Loucy (cell line): ENCODE results near the gene RAD23B.
"Not testable (repeated sequence)": the region's sequence is repeated elsewhere in the genome, so short reads cannot be mapped to it uniquely, and the experiment has no call there.

Source experiments
- H2AFZ ChIP-seq: fragments of 200-600 bp; sonication (generic); 2 replicates; pipeline ENCODE4 v1.6.0; 2016; ENCODE audit warnings: antibody characterized with exemption, mild to moderate bottlenecking, low read length, moderate library complexity
- H3F3A ChIP-seq: fragments of 200-600 bp; 2 replicates; pipeline ENCODE4 v1.6.0; 2016; ENCODE audit warnings: antibody characterized with exemption, low read depth, mild to moderate bottlenecking
- H3K27me3 ChIP-seq: fragments of 200-600 bp; sonication (generic); 2 replicates; pipeline ENCODE4 v1.6.1; 2014; ENCODE audit warnings: low read length, mild to moderate bottlenecking; ENCODE audit not compliant: insufficient read depth, poor library complexity, severe bottlenecking
- H3K36me3 ChIP-seq: fragments of 200-600 bp; sonication (generic); 2 replicates; pipeline ENCODE4 v1.6.1; 2016; ENCODE audit warnings: low read length; ENCODE audit not compliant: insufficient read depth
- H3K4me1 ChIP-seq: fragments of 200-600 bp; sonication (generic); 2 replicates; pipeline ENCODE4 v1.5.1; 2014; ENCODE audit warnings: low read length, mild to moderate bottlenecking; ENCODE audit not compliant: insufficient read depth, poor library complexity, severe bottlenecking
- H3K4me2 ChIP-seq: fragments of 200-600 bp; sonication (generic); 2 replicates; pipeline ENCODE4 v1.6.0; 2014; ENCODE audit warnings: antibody characterized with exemption, low read length, low read depth, mild to moderate bottlenecking; ENCODE audit not compliant: poor library complexity, severe bottlenecking
- H3K4me3 ChIP-seq: fragments of 200-600 bp; sonication (generic); 2 replicates; pipeline ENCODE4 v1.5.1; 2014; ENCODE audit warnings: low read length, mild to moderate bottlenecking, mixed read lengths; ENCODE audit not compliant: poor library complexity, severe bottlenecking
- H3K79me2 ChIP-seq: fragments of 200-600 bp; sonication (generic); 2 replicates; pipeline ENCODE4 v1.6.1; 2014; ENCODE audit warnings: low read length; ENCODE audit not compliant: insufficient read depth
- H3K9ac ChIP-seq: fragments of 200-600 bp; sonication (generic); 2 replicates; pipeline ENCODE4 v1.6.0; 2014; ENCODE audit warnings: mild to moderate bottlenecking, low read depth, low read length, moderate library complexity; ENCODE audit not compliant: poor library complexity, severe bottlenecking
- H3K9me2 ChIP-seq: fragments of 200-600 bp; sonication (generic); replicated peaks from 2 replicates; pipeline ENCODE4 v1.6.1; 2016; ENCODE audit warnings: low read depth, low read length, mixed read lengths
- H3K9me3 ChIP-seq: fragments of 200-600 bp; sonication (generic); 2 replicates; pipeline ENCODE4 v1.6.1; 2014; ENCODE audit warnings: mild to moderate bottlenecking, antibody characterized with exemption, low read length, low read depth; ENCODE audit not compliant: insufficient read depth
- H4K20me1 ChIP-seq: fragments of 200-600 bp; sonication (generic); 2 replicates; pipeline ENCODE4 v1.6.0; 2014; ENCODE audit warnings: antibody characterized with exemption, low read length, mild to moderate bottlenecking; ENCODE audit not compliant: insufficient read depth, poor library complexity, severe bottlenecking
- CTCF ChIP-seq: fragments of 200-600 bp; sonication (generic); conservative IDR thresholded peaks from 2 replicates; pipeline ENCODE4 v1.5.1; 2014; ENCODE audit warnings: mild to moderate bottlenecking, antibody characterized with exemption, low read length
- EZH2phosphoT487 ChIP-seq: fragments of 200-600 bp; IDR thresholded peaks from 2 replicates; pipeline ENCODE4 v1.6.1; 2018; ENCODE audit warnings: antibody characterized with exemption, mild to moderate bottlenecking, moderate library complexity, borderline replicate concordance

Gene RAD23B

GRCh38 chr9:107293543-107294085 is 10.5 kb downstream of the RAD23B start:
- peaks cover 99% of the 10 kb centered on the region for H3K79me2 ChIP-seq
- peaks cover 3% of the 10 kb centered on the region; the same call in 1 of the 2 replicates for H3K36me3 ChIP-seq
- H3K9me3 ChIP-seq = no peaks in the 10 kb centered on the region
- H3K27me3 ChIP-seq = no peaks in the 10 kb centered on the region
- no peak for TF ChIP-seq CTCF
- no peak for TF ChIP-seq EZH2phosphoT487
- H3F3A ChIP-seq = no peaks in the 10 kb centered on the region
- no peak overlapping the region for H3K9ac ChIP-seq
- no peak overlapping the region for H3K4me3 ChIP-seq
- peak overlapping the region; percentile 24 for H3K4me2 ChIP-seq
- H3K4me1 ChIP-seq = peaks cover 39% of the 10 kb centered on the region
- no peak overlapping the region for H2AFZ ChIP-seq
- no peaks in the 10 kb centered on the region for H3K9me2 ChIP-seq
- H4K20me1 ChIP-seq = peaks cover 99% of the 10 kb centered on the region

DNA sequence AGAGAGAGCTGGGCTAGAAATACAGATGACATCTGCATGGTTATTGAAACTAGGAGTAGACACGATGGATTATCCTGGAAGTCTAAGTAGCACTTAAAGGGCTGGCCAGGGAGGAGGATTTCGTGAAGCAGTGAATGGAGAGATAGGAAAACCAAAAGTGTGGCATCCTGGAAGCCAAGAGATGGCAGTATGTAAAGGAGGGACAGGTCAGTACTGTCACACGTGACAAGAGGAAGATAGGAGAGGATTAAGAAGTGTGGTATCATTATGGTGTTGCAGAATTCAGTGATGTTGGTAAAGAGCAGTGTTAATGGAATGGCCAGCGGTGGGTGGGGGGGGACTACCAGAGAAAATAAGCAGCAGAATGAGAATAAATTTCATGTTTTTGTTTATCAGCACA is 11.7 kb downstream of the RAD23B start:
- Histone ChIP-seq H4K20me1 (peaks cover 99% of the 10 kb centered on the region), H2AFZ (no peak overlapping the region), H3K36me3 (peaks cover 3% of the 10 kb centered on the region; the same call in 1 of the 2 replicates), H3K9me3 (no peaks in the 10 kb centered on the region), H3K9me2 (no peaks in the 10 kb centered on the region), H3F3A (no peaks in the 10 kb centered on the region), H3K27me3 (no peaks in the 10 kb centered on the region), H3K4me3 (no peak overlapping the region), H3K4me2 (peak overlapping the region; percentile 24), H3K9ac (no peak overlapping the region), H3K79me2 (peaks cover 99% of the 10 kb centered on the region), H3K4me1 (peaks cover 35% of the 10 kb centered on the region)
- TF ChIP-seq EZH2phosphoT487 = no peak
- no peak for TF ChIP-seq CTCF

- H4K20me1 ChIP-seq = peaks cover 99% of the 10 kb centered on the region
These were observed 12.9 kb downstream of the RAD23B start for GRCh38 chr9:107295995-107296394.

DNA sequence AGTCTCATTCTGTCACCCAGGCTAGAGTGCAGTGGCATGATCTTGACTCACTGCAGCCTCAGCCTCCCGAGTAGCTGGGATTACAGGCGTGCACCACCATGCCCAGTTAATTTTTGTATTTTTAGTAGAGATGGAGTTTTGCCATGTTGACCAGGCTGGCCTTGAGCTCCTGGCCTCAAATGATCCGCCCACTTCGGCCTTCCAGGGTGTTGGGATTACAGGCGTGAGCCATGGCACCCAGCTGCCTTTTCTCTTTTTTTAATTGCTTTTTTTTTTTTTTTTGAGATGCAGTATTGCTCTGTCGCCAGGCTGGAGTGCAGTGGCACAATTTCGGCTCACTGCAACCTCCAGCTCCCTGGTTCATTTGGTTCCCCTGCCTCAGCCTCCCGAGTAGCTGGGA is 13.5 kb downstream of the RAD23B start:
- not testable (repeated sequence) for H3K27me3 ChIP-seq, H3K9me3 ChIP-seq, H3K9ac ChIP-seq, H3F3A ChIP-seq, H3K4me3 ChIP-seq, H2AFZ ChIP-seq, H3K4me2 ChIP-seq, H3K9me2 ChIP-seq
- H3K4me1 ChIP-seq = peaks cover 21% of the 10 kb centered on the region
- peaks cover 99% of the 10 kb centered on the region for H4K20me1 ChIP-seq
- peaks cover 99% of the 10 kb centered on the region for H3K79me2 ChIP-seq
- peaks cover 18% of the 10 kb centered on the region for H3K36me3 ChIP-seq

More at GRCh38 chr9:107295995-107296394, 12.9 kb downstream of the RAD23B start:
- Histone ChIP-seq H3K79me2 (peaks cover 99% of the 10 kb centered on the region), H3K9me3 (no peaks in the 10 kb centered on the region), H3K4me2 (no peak overlapping the region), H3K4me3 (no peak overlapping the region), H2AFZ (no peak overlapping the region), H3K9ac (no peak overlapping the region), H3K9me2 (no peaks in the 10 kb centered on the region), H3K4me1 (peaks cover 23% of the 10 kb centered on the region), H3K36me3 (peaks cover 12% of the 10 kb centered on the region; the same call in 1 of the 2 replicates), H3F3A (no peaks in the 10 kb centered on the region), H3K27me3 (no peaks in the 10 kb centered on the region)
- TF ChIP-seq EZH2phosphoT487 (no peak), CTCF (no peak)
